Measurements from ENCODE around the gene MRPL16.
A peak's percentile ranks its signal among the peaks of the same experiment; 100 is the strongest.
"Not testable (repeated sequence)": the region's sequence is repeated elsewhere in the genome, so short reads cannot be mapped to it uniquely, and the experiment has no call there.

MRPL16 gene

DNA sequence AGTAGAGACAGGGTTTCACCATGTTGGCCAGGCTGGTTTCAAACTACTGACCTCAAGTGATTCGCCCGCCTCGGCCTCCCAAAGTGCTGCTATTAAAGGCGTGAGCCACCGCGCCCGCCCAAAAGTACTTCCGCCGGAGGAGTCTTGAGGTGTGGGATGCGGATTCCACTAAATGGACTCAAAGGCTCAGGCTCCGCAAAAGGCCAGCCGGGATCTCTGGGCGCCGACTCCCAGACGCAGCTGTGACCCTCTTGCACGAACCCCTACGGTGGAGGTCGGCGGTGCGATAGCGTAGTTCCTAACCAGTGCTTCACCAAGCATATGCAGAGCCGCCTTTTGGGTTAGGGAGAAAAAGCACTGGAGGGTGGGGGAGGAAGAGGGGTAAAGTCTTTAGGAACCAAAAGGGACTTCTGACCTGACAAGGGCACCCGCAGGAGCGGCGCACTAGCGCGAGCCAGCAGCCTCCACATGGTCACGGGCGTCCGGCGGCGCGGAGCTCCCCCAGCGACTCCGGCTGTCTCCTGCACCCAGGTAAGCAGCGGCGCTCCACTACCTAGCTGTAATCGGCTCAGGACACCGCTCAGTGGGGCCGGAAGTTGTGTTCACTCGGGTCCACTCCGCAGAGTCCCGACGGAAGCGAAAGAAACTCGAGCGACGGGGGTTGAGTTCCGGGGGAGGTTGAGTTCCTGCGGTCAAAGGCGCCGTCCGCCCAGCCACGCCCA, at the start of gene MRPL16:
Gene MRPL16, minus strand, starts transcription at position 590 of the 722 bp plus-strand sequence. Its CDS starts 120 bp downstream, at position 470.
- peak; percentile 82 for DNase-seq (ENCODE audit: low read depth)

- no peak for DNase-seq (ENCODE audit: low read depth)
Observed at GRCh38 chr11:59859673-59860072, 49.1 kb upstream of the MRPL16 start.

DNA sequence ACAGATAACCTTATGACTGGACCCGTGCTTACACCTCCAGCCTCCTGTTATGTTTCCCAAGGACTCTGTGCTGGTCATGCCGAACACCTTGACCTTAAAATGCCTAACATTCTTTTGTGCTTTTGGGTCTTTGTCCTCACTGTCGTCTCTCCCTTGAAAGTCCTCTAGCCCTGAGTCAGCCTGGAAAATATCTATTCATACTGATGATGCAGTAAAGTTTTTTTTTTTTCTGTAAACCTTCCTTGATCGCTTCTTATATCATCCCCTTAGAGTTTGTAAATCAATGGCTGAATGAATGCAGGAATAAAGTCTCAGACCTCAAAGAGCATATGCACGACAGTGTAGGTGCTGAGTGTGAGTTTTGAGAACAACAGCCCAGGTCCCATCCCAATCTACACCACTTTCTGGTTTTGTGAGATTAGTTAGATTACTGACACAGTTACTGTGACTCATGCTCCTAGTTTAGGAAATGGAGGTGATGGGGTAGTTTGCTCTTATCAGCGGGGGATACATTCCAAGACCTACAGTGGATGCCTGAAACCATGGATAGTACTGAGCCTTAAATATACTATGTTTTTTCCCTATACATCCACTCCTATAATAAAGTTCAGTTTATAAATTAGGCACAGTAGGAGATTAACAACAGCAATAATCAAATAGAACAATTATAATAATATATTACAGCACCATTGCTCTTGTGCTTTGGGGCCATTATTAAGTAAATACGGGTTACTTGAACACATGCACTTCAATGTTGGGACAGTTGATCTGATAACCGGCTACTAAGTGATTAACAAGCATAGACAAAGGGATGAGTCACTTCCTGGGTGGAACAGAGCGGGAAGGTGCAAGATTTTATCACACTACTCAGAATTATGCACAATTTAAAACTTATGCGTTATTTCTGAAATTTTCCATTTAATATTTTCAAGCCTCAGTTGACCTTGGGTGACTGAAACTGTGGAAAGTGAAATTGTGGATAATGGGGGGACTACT, 47.2 kb upstream of the MRPL16 start:
- DNase-seq (ENCODE audit: low read depth): no peak

DNA sequence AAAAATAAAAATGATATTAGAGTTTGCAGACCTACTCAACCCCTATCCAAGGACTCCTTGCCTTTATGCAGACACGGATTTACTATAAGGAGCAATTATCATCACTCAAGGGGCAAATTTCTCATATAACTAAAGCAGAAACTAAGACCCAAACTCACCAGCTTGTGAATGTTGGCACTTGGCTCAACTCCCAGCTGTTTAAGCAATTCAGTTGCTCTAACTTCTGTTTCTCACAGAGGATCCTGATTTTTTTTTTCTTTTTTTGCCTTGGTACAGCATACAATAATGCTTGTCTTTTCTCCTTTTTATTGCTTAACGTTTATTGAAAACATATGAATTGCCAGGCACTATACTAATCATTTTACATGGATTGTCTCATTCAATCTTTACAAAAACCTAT, 44.3 kb upstream of the MRPL16 start:
- no peak for DNase-seq (ENCODE audit: low read depth)

GRCh38 chr11:59851416-59851815, 40.8 kb upstream of the MRPL16 start:
- DNase-seq (ENCODE audit: low read depth): not testable (repeated sequence)

DNA sequence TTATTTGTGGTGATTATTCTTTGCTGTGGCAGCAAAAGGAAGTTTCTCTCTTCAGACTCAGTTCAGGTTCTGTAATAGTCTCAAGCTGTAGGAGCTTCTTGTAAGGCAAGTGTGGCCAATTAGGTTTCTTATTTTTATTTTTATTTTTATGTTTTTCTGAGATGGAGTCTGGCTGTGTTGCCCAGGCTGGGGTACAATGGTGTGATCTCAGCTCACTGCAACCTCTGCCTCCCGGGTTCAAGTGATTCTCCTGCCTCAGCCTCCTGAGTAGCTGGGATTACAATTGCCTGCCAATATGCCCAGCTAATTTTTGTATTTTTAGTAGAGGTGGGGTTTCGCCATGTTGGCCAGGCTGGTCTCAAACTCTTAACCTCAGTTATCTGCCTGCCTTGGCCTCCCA, 39.0 kb upstream of the MRPL16 start:
- DNase-seq (ENCODE audit: low read depth): not testable (repeated sequence)

DNA sequence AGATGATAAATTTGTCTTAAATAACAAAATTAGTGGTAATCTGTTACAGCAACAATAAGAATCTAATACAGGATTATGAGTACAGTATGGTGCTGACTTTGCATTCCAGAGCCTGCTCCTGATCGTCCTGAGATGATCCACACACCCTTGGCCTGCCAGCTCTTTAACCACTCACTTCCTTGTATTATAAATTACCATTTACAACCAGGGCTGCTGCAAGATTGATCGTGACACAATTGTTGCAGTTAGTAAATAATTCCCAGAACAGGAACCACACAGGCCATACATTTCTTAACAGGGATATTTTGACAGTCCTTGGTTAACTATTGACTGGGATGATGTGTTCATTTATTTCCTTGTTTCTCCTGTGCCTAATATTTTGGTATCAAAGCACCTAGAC, 38.6 kb upstream of the MRPL16 start:
- DNase-seq (ENCODE audit: low read depth): no peak

DNA sequence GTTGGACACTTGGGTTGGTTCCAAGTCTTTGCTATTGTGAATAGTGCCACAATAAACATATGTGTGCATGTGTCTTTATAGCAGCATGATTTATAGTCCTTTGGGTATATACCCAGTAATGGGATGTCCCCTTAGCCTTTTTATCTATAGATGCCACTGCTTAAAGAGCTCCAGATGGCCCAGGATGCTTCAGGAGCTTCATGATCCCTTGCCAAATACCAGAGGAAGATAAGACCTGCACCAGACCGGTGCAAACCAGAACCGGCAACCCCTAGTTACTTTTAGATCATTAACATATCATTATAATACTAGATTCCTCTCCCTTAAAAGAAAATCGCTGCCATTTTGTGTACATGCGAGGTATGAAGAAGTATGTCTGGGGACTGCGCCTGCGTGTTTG, 37.9 kb upstream of the MRPL16 start:
- not testable (repeated sequence) for DNase-seq (ENCODE audit: low read depth)

GRCh38 chr11:59847626-59848025, 37.0 kb upstream of the MRPL16 start:
- no peak for DNase-seq (ENCODE audit: low read depth)

DNA sequence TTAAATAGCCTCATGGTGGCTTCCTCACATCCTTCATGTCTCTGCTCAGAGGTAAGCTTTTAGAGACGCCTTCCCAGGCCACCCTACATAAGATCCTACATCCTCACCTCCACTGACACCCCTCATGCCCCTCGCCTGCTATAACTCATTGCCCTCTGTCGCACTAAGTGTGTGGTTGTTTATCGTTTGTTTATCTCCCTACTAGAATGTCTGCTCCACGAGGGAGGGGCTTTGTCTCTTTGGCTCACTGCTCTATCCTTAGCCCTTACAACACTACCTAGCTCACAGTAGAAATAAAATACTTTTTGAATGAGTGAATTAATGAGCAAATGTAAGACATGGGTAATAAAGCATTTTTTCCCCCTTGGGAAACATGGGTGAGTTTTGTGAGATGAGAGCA, 36.0 kb upstream of the MRPL16 start:
- no peak for DNase-seq (ENCODE audit: low read depth)

- DNase-seq (ENCODE audit: low read depth): no peak
Observed at GRCh38 chr11:59845399-59845798, 34.8 kb upstream of the MRPL16 start, which contains the start of gene CBLIF. Gene CBLIF (minus strand): TSS chr11:59845499. CDS start chr11:59845453, 46 bp downstream.

DNA sequence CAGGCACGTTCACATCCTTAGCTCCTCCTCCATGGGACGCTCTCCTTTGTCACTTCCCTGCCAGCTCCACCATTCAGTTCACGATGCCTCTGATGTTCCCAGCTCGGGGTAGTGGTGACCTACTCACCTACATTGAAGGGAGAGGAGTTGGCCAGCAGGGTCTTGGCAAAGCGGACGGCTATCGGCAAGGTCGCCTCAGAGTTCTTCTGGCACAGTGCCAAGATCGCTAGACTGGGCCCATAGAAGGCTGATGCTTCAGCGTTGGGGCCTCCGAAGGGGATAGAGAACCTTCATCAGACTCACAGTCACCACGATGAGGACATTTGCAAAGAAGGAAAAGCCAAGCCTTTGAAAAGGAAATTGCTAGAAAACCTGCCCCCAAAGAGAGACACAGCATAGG, 31.7 kb upstream of the MRPL16 start:
- no peak for DNase-seq (ENCODE audit: low read depth)

DNA sequence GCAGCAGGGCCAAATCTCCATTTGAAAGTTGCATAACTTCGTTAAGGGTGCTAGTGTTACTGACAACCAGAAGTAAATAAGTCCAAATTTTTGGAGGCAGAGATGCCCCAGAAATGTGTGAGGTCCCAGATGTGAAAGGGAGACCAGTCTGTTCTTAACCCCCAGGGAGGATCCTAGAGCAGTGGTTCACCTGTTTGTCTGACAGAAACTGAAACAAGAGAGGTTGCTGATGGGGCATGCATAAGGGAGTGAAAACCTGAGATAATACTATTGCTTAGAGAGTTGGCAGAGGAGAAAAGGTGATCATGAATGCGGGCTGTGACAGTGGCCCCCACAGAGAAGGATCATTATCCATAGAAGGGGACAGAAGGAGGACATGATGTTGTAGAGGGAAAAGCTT, 30.9 kb upstream of the MRPL16 start:
- DNase-seq (ENCODE audit: low read depth): no peak

- no peak for DNase-seq (ENCODE audit: low read depth)
Observed at GRCh38 chr11:59839615-59840014, 29.0 kb upstream of the MRPL16 start.

GRCh38 chr11:59833602-59834001, 23.0 kb upstream of the MRPL16 start:
- no peak for DNase-seq (ENCODE audit: low read depth)

GRCh38 chr11:59829358-59829757, 18.8 kb upstream of the MRPL16 start:
- DNase-seq (ENCODE audit: low read depth): no peak

GRCh38 chr11:59822989-59823566, 12.5 kb upstream of the MRPL16 start:
- DNase-seq (ENCODE audit: low read depth): peak; percentile 62

GRCh38 chr11:59818572-59818971, 8.0 kb upstream of the MRPL16 start:
- no peak for DNase-seq (ENCODE audit: low read depth)

DNA sequence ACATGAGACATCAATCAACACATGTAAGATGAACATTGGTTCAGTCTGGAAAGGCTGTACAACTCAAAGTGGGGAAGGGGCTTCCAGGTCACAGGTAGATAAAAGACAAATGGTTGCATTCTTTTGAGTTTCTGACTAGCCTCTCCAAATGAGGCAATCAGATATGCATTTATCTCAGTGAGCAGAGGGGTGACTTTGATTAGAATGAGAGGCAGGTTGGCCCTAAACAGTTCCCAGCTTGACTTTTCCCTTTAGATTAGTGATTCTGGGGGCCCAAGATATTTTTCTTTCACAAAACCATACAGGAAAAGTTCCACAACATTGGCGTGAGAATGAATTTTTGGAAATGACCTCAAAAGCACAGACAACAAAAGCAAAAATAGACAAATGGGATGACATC, 5.9 kb upstream of the MRPL16 start:
- not testable (repeated sequence) for DNase-seq (ENCODE audit: low read depth)

- DNase-seq (ENCODE audit: low read depth): no peak
Observed at GRCh38 chr11:59815754-59816153, 5.2 kb upstream of the MRPL16 start.

- no peak for DNase-seq (ENCODE audit: low read depth)
Observed at GRCh38 chr11:59814021-59814420, 3.4 kb upstream of the MRPL16 start.

GRCh38 chr11:59813364-59813763, 2.8 kb upstream of the MRPL16 start:
- no peak for DNase-seq (ENCODE audit: low read depth)

DNA sequence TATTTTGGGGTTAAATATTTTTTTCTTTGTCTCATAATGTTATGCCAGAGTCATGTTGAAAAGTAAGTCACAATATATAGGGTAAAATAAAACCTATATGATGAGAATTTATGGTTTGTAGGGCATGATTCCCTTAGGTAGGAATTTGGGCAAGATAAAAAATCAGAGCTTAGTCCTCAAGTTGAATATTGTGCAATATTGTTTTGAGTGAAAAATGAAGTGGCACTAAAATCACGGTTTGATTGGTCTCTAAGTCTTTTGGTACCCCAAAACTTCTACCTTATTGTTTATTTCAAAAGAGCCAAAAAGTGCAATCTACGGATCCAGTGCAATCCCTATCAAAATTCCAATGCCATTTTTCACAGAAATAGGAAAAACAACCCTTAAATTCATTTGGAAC, 1.6 kb upstream of the MRPL16 start:
- no peak for DNase-seq (ENCODE audit: low read depth)

Measured in EH (cell line).